ENCODE data around the gene PRXL2B.

Gene PRXL2B

GRCh38 chr1:2602866-2603520 lies 16.4 kb downstream of the PRXL2B start:
- DNase-seq = no peak

GRCh38 chr1:2603521-2604155 lies 17.1 kb downstream of the PRXL2B start:
- DNase-seq = no peak

- DNase-seq = no peak
These were observed 17.7 kb downstream of the PRXL2B start for GRCh38 chr1:2604156-2604843.

GRCh38 chr1:2604844-2605508 lies 18.4 kb downstream of the PRXL2B start:
- DNase-seq = no peak

- DNase-seq = no peak
These were observed 19.2 kb downstream of the PRXL2B start for GRCh38 chr1:2605509-2606395.

- DNase-seq = no peak
These were observed 19.9 kb downstream of the PRXL2B start for GRCh38 chr1:2606396-2606880.

GRCh38 chr1:2606881-2607621 lies 20.5 kb downstream of the PRXL2B start:
- no peak for DNase-seq

GRCh38 chr1:2607641-2608091 lies 21.1 kb downstream of the PRXL2B start:
- DNase-seq = no peak

GRCh38 chr1:2609319-2610035 lies 22.9 kb downstream of the PRXL2B start:
- no peak for DNase-seq

- DNase-seq = no peak
These were observed 23.7 kb downstream of the PRXL2B start for GRCh38 chr1:2610036-2610959.

GRCh38 chr1:2611031-2611501 lies 24.5 kb downstream of the PRXL2B start:
- DNase-seq = no peak

GRCh38 chr1:2611621-2612437 lies 25.3 kb downstream of the PRXL2B start:
- no peak for DNase-seq

GRCh38 chr1:2612591-2613365 lies 26.2 kb downstream of the PRXL2B start:
- no peak for DNase-seq

GRCh38 chr1:2614145-2614544 lies 27.6 kb downstream of the PRXL2B start:
- DNase-seq = no peak

- no peak for DNase-seq
These were observed 31.4 kb downstream of the PRXL2B start for GRCh38 chr1:2617971-2618470.

- DNase-seq = no peak
These were observed 37.2 kb downstream of the PRXL2B start for GRCh38 chr1:2623571-2624337.

Measured in stimulated activated CD4-positive, alpha-beta T cell treated with anti-CD3 and anti-CD28 coated beads, Interleukin-12 subunit alpha, Interleukin-12 subunit beta, amount 100 ng/mL, for 4 hours (primary cell).